Esophagus squamous epithelium (tissue), 4 donors: ENCODE data around the gene SLC2A13.

Experiments
- CTCF ChIP-seq, 6 experiments: fragments of 450-650 bp in 4 of 6; fragments of 200-600 bp in 2 of 6; sonication (generic) in 2 of 6; IDR thresholded peaks; one replicate each; pipeline ENCODE4 v1.5.1; 2016 to 2019; ENCODE audit warnings: antibody characterized with exemption in 6 of 6, mild to moderate bottlenecking in 4 of 6, moderate library complexity in 4 of 6
- POLR2A ChIP-seq, 4 donors: fragments of 450-650 bp; IDR thresholded peaks; one replicate each; pipeline ENCODE4 v1.6.1; 2017; ENCODE audit warnings: antibody characterized with exemption in 4 of 4, mild to moderate bottlenecking in 4 of 4, moderate library complexity in 3 of 4

GRCh38 chr12:40056373-40056772, 49.5 kb downstream of the SLC2A13 start:
- TF ChIP-seq POLR2A (IDR thresholded peaks at IDR 0.05) (no peak), CTCF (IDR thresholded peaks at IDR 0.05) (no peak)
